Trophoblast cell (in vitro differentiated cells and primary cell): ENCODE measurements around the gene TEAD1.

Experiments
- DNase-seq, 2 donors: peaks; one replicate each; pipeline ENCODE4 v3.0.0-alpha.2; 2016
- H2AFZ ChIP-seq: 2 replicates; pipeline ENCODE4 v1.6.1; 2013; ENCODE audit warnings: low read length, moderate library complexity, mild to moderate bottlenecking; ENCODE audit not compliant: insufficient read depth, poor library complexity
- H2AK5ac ChIP-seq: 2 replicates; pipeline ENCODE4 v1.6.1; 2013; ENCODE audit warnings: mild to moderate bottlenecking, low read length
- H2BK120ac ChIP-seq: 2 replicates; pipeline ENCODE4 v1.6.1; 2013; ENCODE audit warnings: low read length, mild to moderate bottlenecking, moderate library complexity; ENCODE audit not compliant: insufficient read depth, poor library complexity
- H2BK12ac ChIP-seq: 2 replicates; pipeline ENCODE4 v1.6.1; 2013; ENCODE audit warnings: mild to moderate bottlenecking, low read length, moderate library complexity
- H2BK5ac ChIP-seq: 2 replicates; pipeline ENCODE4 v1.6.1; 2013; ENCODE audit warnings: low read length, low read depth, moderate library complexity, mild to moderate bottlenecking; ENCODE audit not compliant: poor library complexity
- H3K14ac ChIP-seq: 2 replicates; pipeline ENCODE4 v1.6.1; 2013; ENCODE audit warnings: mild to moderate bottlenecking, low read length
- H3K18ac ChIP-seq: 2 replicates; pipeline ENCODE4 v1.6.1; 2013; ENCODE audit warnings: mild to moderate bottlenecking, low read length
- H3K23ac ChIP-seq: 2 replicates; pipeline ENCODE4 v1.6.1; 2013; ENCODE audit warnings: low read length
- H3K27ac ChIP-seq: 2 replicates; pipeline ENCODE4 v1.5.1; 2013; ENCODE audit warnings: low read depth, mild to moderate bottlenecking, inconsistent platforms, low read length, moderate library complexity
- H3K27me3 ChIP-seq: 2 replicates; pipeline ENCODE4 v1.6.1; 2013; ENCODE audit warnings: inconsistent platforms, mild to moderate bottlenecking, low read length, moderate library complexity; ENCODE audit not compliant: insufficient read depth
- H3K36me3 ChIP-seq, 2 experiments: 1 replicate in 1 of 2; 2 replicates in 1 of 2; pipeline ENCODE4 v1.6.1; 2013; ENCODE audit warnings: low read length in 2 of 2, mild to moderate bottlenecking in 2 of 2, moderate library complexity in 1 of 2; ENCODE audit not compliant: insufficient read depth in 2 of 2, control insufficient read depth in 1 of 2
- H3K4ac ChIP-seq: 2 replicates; pipeline ENCODE4 v1.6.1; 2013; ENCODE audit warnings: low read depth, mild to moderate bottlenecking, low read length, moderate library complexity
- H3K4me1 ChIP-seq, 2 experiments: 1 replicate in 1 of 2; 2 replicates in 1 of 2; pipeline ENCODE4 v1.6.1; 2013; ENCODE audit warnings: low read length in 2 of 2, mild to moderate bottlenecking in 2 of 2, moderate library complexity in 1 of 2; ENCODE audit not compliant: insufficient read depth in 2 of 2, control insufficient read depth in 1 of 2
- H3K4me2 ChIP-seq: 2 replicates; pipeline ENCODE4 v1.6.1; 2013; ENCODE audit warnings: inconsistent platforms, mild to moderate bottlenecking, low read length, moderate library complexity
- H3K4me3 ChIP-seq: 2 replicates; pipeline ENCODE4 v1.5.1; 2013; ENCODE audit warnings: mild to moderate bottlenecking, low read depth, low read length, inconsistent platforms
- H3K79me1 ChIP-seq: one replicate; pipeline ENCODE4 v1.6.1; 2013; ENCODE audit warnings: low read length
- H3K79me2 ChIP-seq: 2 replicates; pipeline ENCODE4 v1.6.1; 2013; ENCODE audit warnings: low read length, mild to moderate bottlenecking; ENCODE audit not compliant: control insufficient read depth, insufficient read depth, poor library complexity
- H3K9ac ChIP-seq: 2 replicates; pipeline ENCODE4 v1.6.1; 2013; ENCODE audit warnings: mild to moderate bottlenecking, low read length
- H3K9me3 ChIP-seq: 2 replicates; pipeline ENCODE4 v1.6.1; 2013; ENCODE audit warnings: low read depth, mild to moderate bottlenecking, control low read depth, inconsistent platforms, low read length; ENCODE audit not compliant: insufficient read depth
- H4K12ac ChIP-seq: 2 replicates; pipeline ENCODE4 v1.6.1; 2013; ENCODE audit warnings: low read depth, mild to moderate bottlenecking, low read length, moderate library complexity
- H4K8ac ChIP-seq: 2 replicates; pipeline ENCODE4 v1.6.1; 2013; ENCODE audit warnings: low read depth, mild to moderate bottlenecking, low read length, moderate library complexity
- H4K91ac ChIP-seq: one replicate; pipeline ENCODE4 v1.6.1; 2013; ENCODE audit warnings: low read depth, mild to moderate bottlenecking, low read length, moderate library complexity
- WGBS: extraction: QIAGEN DNeasy Blood & Tissue Kit; methylation state at CpG from one replicate; pipeline ENCODE4 v1.1.7; 2013; ENCODE audit warnings: missing lambda C conversion rate; ENCODE audit not compliant: insufficient read length, insufficient coverage; ENCODE audit errors: extremely low coverage; 5-methylcytosine and 5-hydroxymethylcytosine counted together

TEAD1 gene

DNA sequence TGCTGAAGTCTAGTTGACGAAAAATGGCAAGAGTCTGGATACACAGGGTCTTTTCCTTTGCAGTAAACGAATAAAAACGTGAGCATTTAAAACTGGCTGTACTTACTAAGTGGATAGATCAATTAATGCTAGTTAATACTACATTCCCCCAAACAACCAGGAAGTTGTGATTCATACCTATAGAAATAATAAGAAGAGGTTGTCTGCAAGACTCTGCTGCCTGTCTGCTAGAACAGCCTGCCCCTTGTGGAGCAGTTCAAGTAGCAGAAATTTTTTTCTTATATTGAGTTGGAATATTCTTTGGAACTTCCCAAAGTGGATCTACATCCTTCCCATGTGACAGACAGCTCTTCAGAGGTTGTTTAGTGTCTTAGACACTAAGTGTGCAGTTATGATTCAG is 86.8 kb downstream of the TEAD1 start:
- Histone ChIP-seq H3K4me3 (no peak overlapping the region), H3K27ac (no peak overlapping the region), H3K14ac (no peak overlapping the region), H2BK12ac (no peak overlapping the region), H4K12ac (no peak overlapping the region), H3K4me1 (peaks cover 2% of the 10 kb centered on the region in 2 experiments), H2AFZ (no peak overlapping the region), H3K27me3 (no peaks in the 10 kb centered on the region), H3K23ac (no peak overlapping the region), H3K4me2 (no peak overlapping the region), H3K4ac (peak overlapping the region; percentile 91), H3K18ac (no peak overlapping the region), H4K91ac (no peak overlapping the region), H3K9ac (no peak overlapping the region), H3K36me3 (peaks cover 12 to 19% of the 10 kb centered on the region in 2 experiments), H4K8ac (no peak overlapping the region), H3K79me1 (no peaks in the 10 kb centered on the region), H2BK120ac (no peak overlapping the region), H2BK5ac (no peak overlapping the region), H3K9me3 (no peaks in the 10 kb centered on the region), H2AK5ac (no peak overlapping the region), H3K79me2 (peaks cover 23% of the 10 kb centered on the region)
- DNase-seq, result no peak
- no CpG with 5 or more reads among the region's 3 CpGs for WGBS

DNA sequence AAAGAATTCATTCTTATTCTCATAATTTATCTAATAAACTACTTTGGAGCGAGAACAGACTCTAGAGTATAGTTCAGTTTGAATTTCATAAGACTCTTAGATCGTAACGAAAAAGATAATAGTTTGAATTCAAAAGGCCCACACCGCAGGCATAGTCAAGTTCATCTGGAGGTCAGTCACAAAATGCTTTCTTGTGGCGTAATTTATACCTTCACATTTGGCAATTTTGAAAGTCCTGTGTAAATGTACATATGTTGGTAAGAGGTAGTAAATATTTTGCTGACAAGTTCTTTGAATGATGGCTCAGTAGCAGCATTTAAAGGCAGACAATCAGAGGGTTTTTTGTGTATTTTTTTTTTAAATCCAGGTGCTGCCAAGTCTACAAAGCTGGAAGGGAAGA is 88.1 kb downstream of the TEAD1 start:
- H3K18ac ChIP-seq, result no peak overlapping the region
- no peak overlapping the region for H2BK5ac ChIP-seq
- H2BK120ac ChIP-seq, result no peak overlapping the region
- H4K12ac ChIP-seq, result no peak overlapping the region
- no peak overlapping the region for H3K23ac ChIP-seq
- H3K4me2 ChIP-seq, result no peak overlapping the region
- no peak overlapping the region for H3K14ac ChIP-seq
- H3K4me1 ChIP-seq, result peaks cover 6 to 7% of the 10 kb centered on the region in 2 experiments
- H3K9ac ChIP-seq, result no peak overlapping the region
- no peak overlapping the region for H3K4ac ChIP-seq
- WGBS, result no CpG with 5 or more reads among the region's 5 CpGs
- H3K79me2 ChIP-seq, result peaks cover 25% of the 10 kb centered on the region
- H2BK12ac ChIP-seq, result no peak overlapping the region
- peaks cover 3% of the 10 kb centered on the region for H3K79me1 ChIP-seq
- no peaks in the 10 kb centered on the region for H3K27me3 ChIP-seq
- H3K36me3 ChIP-seq, result peaks cover 16 to 24% of the 10 kb centered on the region in 2 experiments
- no peak overlapping the region for H4K8ac ChIP-seq
- H3K9me3 ChIP-seq, result no peaks in the 10 kb centered on the region
- H2AFZ ChIP-seq, result no peak overlapping the region
- H4K91ac ChIP-seq, result no peak overlapping the region
- H3K4me3 ChIP-seq, result no peak overlapping the region
- no peak overlapping the region for H3K27ac ChIP-seq
- H2AK5ac ChIP-seq, result no peak overlapping the region
- no peak for DNase-seq

DNA sequence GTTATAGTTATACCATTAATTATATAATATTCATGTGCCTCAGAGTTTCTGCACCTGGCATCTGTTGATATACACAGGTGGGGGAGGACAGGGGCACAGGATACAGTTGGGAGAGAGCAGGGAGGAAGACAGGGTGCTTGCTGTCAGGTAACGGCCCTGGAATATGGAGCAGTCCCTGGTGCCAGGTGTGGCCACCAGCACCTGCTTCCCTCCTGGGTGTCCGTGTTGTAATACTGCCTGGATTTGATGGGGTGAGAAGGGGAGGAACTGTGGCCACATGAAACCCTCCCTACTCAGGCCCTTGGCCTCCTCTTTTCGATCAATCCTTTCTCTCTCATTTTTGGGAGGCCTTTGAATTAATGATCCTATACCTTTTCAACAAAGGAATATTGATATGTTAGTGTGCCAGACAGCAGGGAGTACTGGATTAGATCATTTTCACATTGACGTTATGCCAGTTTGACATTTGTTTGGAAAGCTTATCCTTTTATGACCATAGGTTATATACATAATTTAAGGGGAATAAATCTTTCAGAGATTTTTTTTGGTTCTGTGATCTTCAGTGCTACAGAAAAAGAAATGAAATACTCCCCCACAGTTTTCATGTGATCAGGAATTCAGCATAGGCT is 88.6 kb downstream of the TEAD1 start:
- H4K8ac ChIP-seq, result no peak overlapping the region
- H3K79me1 ChIP-seq, result peaks cover 5% of the 10 kb centered on the region
- no peak overlapping the region for H4K91ac ChIP-seq
- peaks cover 16 to 24% of the 10 kb centered on the region in 2 experiments for H3K36me3 ChIP-seq
- no peaks in the 10 kb centered on the region for H3K9me3 ChIP-seq
- no peak overlapping the region for H2BK5ac ChIP-seq
- H3K79me2 ChIP-seq, result peaks cover 26% of the 10 kb centered on the region
- H4K12ac ChIP-seq, result no peak overlapping the region
- no peak overlapping the region for H2BK12ac ChIP-seq
- no peak overlapping the region for H2BK120ac ChIP-seq
- WGBS, result no CpG with 5 or more reads among the region's 4 CpGs
- peak overlapping the region; percentile 50 for H3K4ac ChIP-seq
- no peak overlapping the region for H2AFZ ChIP-seq
- H3K9ac ChIP-seq, result no peak overlapping the region
- H3K18ac ChIP-seq, result no peak overlapping the region
- no peak overlapping the region for H3K4me2 ChIP-seq
- H3K4me1 ChIP-seq, result peaks cover 7 to 9% of the 10 kb centered on the region in 2 experiments
- no peak overlapping the region for H2AK5ac ChIP-seq
- no peaks in the 10 kb centered on the region for H3K27me3 ChIP-seq
- H3K27ac ChIP-seq, result no peak overlapping the region
- no peak for DNase-seq
- no peak overlapping the region for H3K14ac ChIP-seq
- H3K4me3 ChIP-seq, result no peak overlapping the region
- H3K23ac ChIP-seq, result no peak overlapping the region

DNA sequence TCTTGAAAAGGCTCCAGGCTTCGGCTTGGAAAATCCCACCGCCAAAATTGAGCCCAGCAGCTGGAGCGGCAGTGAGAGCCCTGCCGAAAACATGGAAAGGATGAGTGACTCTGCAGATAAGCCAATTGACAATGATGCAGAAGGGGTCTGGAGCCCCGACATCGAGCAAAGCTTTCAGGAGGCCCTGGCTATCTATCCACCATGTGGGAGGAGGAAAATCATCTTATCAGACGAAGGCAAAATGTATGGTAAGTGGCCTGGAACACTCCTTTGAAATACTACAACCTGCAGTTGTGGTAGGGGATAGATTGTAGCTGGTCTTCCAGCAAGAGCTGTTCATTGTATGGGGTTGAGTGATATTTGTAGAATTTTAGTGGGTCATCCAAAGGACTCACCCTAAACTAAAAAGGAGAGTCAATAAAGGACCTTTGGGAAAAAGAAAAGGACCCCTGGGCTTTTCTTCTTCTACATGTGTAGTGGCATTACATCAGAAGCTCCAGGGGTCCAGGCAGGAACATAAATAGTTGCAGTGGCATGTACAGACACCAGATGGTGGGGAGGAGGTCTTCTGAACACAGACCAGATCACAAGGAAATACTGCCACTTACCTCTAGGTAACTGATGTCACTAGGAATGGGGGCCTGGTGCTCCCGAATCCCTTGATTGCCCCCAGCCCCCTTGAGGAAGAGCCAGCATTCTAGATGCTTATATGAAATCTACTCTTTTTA is 90.1 kb downstream of the TEAD1 start:
- Histone ChIP-seq H3K4me3 (no peak overlapping the region), H2BK5ac (no peak overlapping the region), H3K36me3 (peaks cover 18 to 30% of the 10 kb centered on the region in 2 experiments), H4K12ac (no peak overlapping the region), H3K4me2 (no peak overlapping the region), H3K14ac (no peak overlapping the region), H3K27me3 (no peaks in the 10 kb centered on the region), H2BK12ac (no peak overlapping the region), H4K8ac (no peak overlapping the region), H2AK5ac (no peak overlapping the region), H3K27ac (no peak overlapping the region), H3K9ac (no peak overlapping the region), H3K23ac (no peak overlapping the region), H2BK120ac (no peak overlapping the region), H3K4me1 (peaks cover 16 to 20% of the 10 kb centered on the region in 2 experiments), H3K9me3 (no peaks in the 10 kb centered on the region), H4K91ac (no peak overlapping the region), H3K18ac (no peak overlapping the region), H3K79me1 (peaks cover 8% of the 10 kb centered on the region), H3K4ac (peak overlapping the region; percentile 19), H2AFZ (no peak overlapping the region), H3K79me2 (peaks cover 25% of the 10 kb centered on the region)
- DNase-seq, result no peak
- no CpG with 5 or more reads among the region's 8 CpGs for WGBS
